ENCODE measurements around the gene PLXDC2. TPM values are rescaled to one million over a fixed set of nuclear protein-coding genes. Genes with fewer than 3 reads are reported as not detected.
"Not testable (repeated sequence)": the region's sequence is repeated elsewhere in the genome, so short reads cannot be mapped to it uniquely, and the experiment has no call there.

Gene PLXDC2
- total RNA-seq, 1 experiment from 2014 or later: 2.8 TPM

DNA sequence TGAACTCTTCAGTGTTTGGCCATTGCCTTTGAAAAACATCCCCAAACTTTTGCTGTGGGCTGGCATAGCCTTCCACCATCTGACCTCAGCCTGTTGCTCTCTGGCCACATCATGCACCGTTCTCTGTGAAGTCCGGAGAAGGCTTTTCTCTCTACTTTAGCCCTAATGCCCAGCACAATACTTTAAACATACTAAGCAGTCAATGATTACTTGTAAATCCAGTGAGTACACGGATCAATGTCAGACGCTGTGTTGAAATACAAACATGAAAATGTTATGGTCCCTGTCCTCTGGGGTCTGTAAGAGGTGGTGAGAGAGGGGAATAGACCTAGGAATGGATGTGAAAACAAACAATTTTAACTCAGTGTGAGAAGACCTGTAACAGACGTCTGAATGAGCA is 297.9 kb downstream of the PLXDC2 start:
- no peak for DNase-seq (ENCODE audit: low read depth)

GRCh38 chr10:20115894-20116293 is 299.7 kb downstream of the PLXDC2 start:
- no peak for DNase-seq (ENCODE audit: low read depth)

DNA sequence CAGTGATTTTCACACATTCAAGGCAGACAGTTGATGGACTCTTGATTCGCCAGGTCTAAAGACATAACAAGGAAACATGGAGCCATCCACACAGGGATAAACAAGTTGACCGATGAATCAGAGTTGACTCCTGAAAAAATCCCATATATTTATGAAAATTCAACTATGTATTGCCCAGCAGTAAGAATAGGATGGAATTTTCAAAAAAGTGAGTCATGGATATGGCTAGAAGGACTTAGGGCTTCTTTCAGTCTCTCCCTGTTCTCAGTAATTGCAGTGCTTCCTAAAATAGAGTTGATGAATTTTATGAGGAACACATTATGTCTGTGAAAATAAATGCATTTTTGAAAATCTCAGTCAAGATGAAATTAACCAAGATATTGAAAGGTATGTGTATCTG is 301.2 kb downstream of the PLXDC2 start:
- DNase-seq (ENCODE audit: low read depth): no peak

- no peak for DNase-seq (ENCODE audit: low read depth)
These were observed 301.9 kb downstream of the PLXDC2 start for GRCh38 chr10:20118119-20118518.

GRCh38 chr10:20128811-20129210 is 312.6 kb downstream of the PLXDC2 start:
- no peak for DNase-seq (ENCODE audit: low read depth)

GRCh38 chr10:20132816-20133215 is 316.6 kb downstream of the PLXDC2 start:
- DNase-seq (ENCODE audit: low read depth): no peak

- no peak for DNase-seq (ENCODE audit: low read depth)
These were observed 317.5 kb downstream of the PLXDC2 start for GRCh38 chr10:20133669-20134189.

DNA sequence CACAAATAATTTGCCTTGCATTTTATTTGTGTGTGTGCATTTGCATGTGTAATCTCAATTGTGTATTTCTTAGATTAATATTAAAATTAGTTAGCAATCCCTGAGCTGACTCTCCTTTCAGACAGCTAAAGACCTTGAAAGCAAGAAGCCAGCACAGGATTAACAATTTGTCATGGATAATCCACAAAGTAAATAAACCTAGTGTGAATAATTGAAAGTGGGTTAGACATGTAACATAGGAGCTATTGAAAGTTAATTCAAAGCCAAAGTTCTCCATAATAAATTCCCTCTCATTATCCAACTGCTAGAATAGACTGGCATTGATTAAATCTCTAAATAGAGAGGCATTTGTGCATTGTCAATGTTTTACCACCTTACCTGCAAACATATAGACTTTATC is 326.1 kb downstream of the PLXDC2 start:
- DNase-seq (ENCODE audit: low read depth): no peak

- DNase-seq (ENCODE audit: low read depth): no peak
These were observed 328.0 kb downstream of the PLXDC2 start for GRCh38 chr10:20144268-20144667.

- DNase-seq (ENCODE audit: low read depth): no peak
These were observed 329.8 kb downstream of the PLXDC2 start for GRCh38 chr10:20146004-20146403.

- peak; percentile 1 for DNase-seq (ENCODE audit: low read depth)
These were observed 331.5 kb downstream of the PLXDC2 start for GRCh38 chr10:20147684-20148083.

DNA sequence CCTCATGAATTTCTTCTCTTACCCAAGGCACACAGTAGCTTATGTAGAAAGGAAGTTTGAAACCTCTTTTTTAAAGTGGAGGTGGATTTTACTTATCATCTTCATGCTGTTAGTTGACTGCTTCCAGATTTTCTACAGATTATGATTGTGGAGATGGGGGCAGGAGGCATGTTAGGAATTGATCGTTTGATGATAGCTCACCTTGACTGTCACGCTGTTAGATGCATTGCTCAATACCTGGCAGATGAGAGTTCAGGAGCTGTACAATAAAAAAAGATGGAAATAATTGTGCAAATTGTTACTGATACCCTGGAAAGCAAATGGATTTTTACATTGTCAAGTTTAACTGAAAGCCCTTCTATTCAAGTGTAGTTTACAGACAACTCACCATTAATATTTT is 340.3 kb downstream of the PLXDC2 start:
- DNase-seq (ENCODE audit: low read depth): no peak

DNA sequence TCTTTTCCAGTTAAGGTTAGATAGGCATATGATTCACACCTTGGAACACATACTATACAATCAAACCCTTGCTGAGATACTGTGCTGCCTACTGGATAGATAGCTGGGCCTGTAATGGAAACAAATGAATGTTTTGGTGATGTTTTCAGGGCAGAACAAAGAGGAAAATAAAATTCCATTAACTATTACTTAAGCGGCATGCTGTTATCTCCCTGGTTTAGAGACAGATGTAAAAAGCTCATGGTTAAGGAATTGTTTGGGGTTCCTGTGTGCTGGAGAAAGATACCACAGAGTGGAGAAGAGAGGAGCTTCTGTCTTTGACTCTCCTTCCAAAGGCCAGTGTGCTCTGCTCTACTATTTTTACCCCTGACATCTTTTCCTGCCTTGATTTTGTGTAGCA is 341.1 kb downstream of the PLXDC2 start:
- DNase-seq (ENCODE audit: low read depth): no peak

- no peak for DNase-seq (ENCODE audit: low read depth)
These were observed 341.9 kb downstream of the PLXDC2 start for GRCh38 chr10:20158086-20158485.

- no peak for DNase-seq (ENCODE audit: low read depth)
These were observed 345.9 kb downstream of the PLXDC2 start for GRCh38 chr10:20162123-20162522.

- no peak for DNase-seq (ENCODE audit: low read depth)
These were observed 350.0 kb downstream of the PLXDC2 start for GRCh38 chr10:20166096-20166675.

GRCh38 chr10:20170661-20171060 is 354.4 kb downstream of the PLXDC2 start:
- no peak for DNase-seq (ENCODE audit: low read depth)

GRCh38 chr10:20173046-20173445 is 356.8 kb downstream of the PLXDC2 start:
- no peak for DNase-seq (ENCODE audit: low read depth)

DNA sequence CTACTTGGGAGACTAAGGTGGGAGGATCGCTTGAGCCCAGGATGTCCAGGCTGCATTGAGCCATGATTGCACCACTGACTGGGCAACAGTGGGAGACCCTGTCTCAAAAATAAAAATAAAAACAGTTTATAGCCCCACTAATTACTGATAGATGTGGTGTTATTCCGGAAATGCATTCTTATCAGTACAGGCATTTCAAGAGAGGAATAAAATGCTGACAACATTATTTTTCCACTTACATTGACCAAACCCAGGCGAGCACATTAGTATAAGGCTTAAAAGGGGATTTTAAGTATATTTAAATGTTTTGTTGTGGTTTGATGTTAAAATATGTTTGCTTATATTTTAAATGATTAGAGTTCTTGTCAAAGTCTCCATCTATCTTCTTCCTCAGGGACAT is 359.5 kb downstream of the PLXDC2 start:
- no peak for DNase-seq (ENCODE audit: low read depth)

GRCh38 chr10:20180766-20181165 is 364.5 kb downstream of the PLXDC2 start:
- no peak for DNase-seq (ENCODE audit: low read depth)

DNA sequence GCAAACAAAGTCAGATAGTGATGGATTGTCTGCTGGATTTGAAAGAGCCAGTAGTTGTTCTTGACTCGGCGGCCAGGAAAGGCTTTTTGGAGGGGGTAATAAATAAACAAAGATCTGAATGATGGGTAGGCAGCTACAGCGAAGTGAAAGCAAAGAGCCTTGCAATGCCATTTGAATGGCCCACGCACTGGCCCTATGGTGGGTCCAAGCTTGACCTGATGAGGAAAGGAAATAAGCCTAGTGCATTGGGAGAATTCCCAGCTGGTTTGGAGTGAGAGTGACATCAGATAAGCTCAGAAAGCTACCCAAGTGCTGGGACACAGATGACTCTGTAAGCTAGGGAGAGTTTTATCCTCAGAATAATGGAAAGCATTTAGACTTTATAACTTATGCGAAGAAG is 365.2 kb downstream of the PLXDC2 start:
- DNase-seq (ENCODE audit: low read depth): no peak

GRCh38 chr10:20185116-20185515 is 368.9 kb downstream of the PLXDC2 start:
- peak; percentile 5 for DNase-seq (ENCODE audit: low read depth)

- not testable (repeated sequence) for DNase-seq (ENCODE audit: low read depth)
These were observed 375.2 kb downstream of the PLXDC2 start for GRCh38 chr10:20191392-20191791.

DNA sequence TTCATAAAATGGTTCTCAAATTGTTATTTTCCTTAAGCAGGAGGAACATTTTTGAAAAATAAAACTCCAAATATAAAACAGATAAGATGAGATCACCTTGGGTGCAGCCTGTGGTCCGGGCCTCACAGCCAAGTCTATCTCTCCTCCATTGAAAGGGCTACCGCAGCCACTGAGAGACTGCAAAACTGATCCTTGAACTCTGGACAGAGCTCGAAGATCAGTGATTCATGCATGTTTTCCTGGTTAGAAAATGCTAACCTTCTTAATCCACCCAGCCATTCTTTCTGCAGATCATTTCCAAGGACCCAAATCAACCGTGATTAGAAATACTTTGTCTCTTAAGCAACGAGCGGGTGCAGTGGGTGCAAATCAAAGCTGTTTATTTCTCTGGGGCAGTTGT is 378.8 kb downstream of the PLXDC2 start:
- DNase-seq (ENCODE audit: low read depth): no peak
